ENCODE measurements around the gene CDC42BPB.

DNA sequence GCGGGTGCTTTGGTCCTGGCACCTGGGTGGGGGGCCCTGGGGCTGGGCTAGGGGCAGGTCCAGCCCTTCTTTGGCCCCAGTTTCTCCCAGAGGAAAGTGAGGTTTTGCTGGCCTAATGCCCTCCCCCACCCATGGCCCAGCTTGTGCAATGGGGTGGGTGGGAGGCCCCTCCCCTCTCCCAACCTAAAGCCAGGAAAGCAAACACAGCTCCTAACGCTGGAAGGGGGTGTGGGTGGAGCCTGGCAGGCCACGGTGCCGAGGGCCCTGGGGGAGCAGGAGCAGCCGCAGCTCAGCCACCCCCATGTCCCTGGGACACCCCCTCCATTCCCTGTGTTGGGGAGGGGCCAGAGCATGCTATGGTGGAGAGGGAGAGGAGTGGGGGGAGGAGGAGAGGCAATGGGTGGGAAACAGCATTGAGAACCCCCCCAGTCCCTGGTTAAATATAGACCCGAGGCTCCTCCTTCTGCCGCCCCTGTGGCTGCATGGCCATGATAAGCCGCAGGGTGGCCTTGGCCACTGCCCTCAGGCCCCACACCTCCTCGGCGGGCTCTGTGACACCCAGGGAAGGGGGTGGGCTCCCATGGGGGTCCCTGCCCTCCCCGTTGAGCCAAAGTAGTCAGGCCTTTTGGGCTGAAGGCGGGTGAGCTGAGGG is 41.9 kb upstream of the CDC42BPB start:
- TF ChIP-seq, protein P1, sequence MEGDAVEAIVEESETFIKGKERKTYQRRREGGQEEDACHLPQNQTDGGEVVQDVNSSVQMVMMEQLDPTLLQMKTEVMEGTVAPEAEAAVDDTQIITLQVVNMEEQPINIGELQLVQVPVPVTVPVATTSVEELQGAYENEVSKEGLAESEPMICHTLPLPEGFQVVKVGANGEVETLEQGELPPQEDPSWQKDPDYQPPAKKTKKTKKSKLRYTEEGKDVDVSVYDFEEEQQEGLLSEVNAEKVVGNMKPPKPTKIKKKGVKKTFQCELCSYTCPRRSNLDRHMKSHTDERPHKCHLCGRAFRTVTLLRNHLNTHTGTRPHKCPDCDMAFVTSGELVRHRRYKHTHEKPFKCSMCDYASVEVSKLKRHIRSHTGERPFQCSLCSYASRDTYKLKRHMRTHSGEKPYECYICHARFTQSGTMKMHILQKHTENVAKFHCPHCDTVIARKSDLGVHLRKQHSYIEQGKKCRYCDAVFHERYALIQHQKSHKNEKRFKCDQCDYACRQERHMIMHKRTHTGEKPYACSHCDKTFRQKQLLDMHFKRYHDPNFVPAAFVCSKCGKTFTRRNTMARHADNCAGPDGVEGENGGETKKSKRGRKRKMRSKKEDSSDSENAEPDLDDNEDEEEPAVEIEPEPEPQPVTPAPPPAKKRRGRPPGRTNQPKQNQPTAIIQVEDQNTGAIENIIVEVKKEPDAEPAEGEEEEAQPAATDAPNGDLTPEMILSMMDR (IDR thresholded peaks at IDR 0.05 in 4 of 5, conservative IDR thresholded peaks at IDR 0.05 in 1 of 5): no peak
- no peak for TF ChIP-seq POLR2A (IDR thresholded peaks at IDR 0.05)

Measured in gastrocnemius medialis (tissue), 4 donors.